NT2/D1 (cell line): ENCODE data around the gene RALGPS1.

Experiments used
- SUZ12 ChIP-seq: IDR thresholded peaks from 2 replicates; pipeline ENCODE4 v1.6.1; 2011; ENCODE audit not compliant: insufficient read length, insufficient read depth; ENCODE audit errors: extremely low read depth
- YY1 ChIP-seq: IDR thresholded peaks from 2 replicates; pipeline ENCODE4 v1.6.1; 2011; ENCODE audit not compliant: insufficient read length, insufficient read depth
- ZNF274 ChIP-seq: IDR thresholded peaks from 2 replicates; pipeline ENCODE4 v1.6.1; 2011; ENCODE audit warnings: mild to moderate bottlenecking, low read depth, low read length

DNA sequence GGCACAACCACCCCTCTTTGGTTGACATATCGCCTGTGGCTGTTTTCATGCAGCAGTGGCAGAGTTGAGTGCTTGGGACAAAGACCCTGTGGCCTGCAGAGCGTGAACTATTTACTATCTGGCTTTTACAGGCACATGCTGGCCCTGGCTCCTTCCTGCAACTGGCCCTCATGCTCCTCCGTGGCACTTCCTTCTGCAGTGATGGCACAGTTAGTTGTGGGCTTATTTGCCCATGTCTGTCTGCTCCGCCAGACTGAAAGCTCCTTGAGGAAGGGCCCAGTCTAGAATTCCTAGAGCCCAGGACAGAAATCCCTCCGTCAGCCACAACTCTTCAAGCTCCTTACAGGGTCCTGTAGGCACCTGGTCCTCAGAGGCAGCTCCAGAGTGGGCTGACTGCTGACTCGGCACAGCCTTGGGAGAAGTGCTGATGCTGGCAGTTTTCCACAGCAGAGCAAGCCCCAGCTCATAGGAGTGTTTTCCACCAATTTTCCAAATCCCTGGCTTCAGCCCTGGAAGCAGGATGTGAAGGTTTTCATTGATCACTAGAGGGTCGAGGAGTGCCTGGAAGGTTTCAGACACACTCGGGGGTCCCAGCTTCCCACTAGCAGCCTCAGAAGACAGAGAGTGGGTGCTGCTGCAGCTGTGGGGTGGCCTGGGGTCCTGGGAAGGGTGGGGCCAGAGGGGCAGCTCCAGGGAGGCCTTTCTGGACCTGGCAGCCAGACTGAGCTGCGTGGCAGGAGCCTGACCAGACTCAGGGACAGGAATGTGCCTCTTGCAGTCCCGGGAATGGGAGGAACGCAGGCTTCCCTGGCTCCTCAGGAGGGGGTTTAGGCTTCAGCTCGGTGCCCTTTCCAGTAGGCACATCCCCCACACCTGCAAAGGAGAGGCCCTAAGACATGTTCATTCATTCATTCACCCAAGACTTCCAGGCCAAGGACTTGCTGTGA, 264.4 kb downstream of the RALGPS1 start:
- TF ChIP-seq ZNF274 = no peak
- TF ChIP-seq YY1 = no peak
- TF ChIP-seq SUZ12 = no peak
